Activated CD8-positive, alpha-beta memory T cell treated with anti-CD3 and anti-CD28 coated beads for 36 hours (primary cell): ENCODE data around the gene IBTK. TPM values are rescaled to one million over a fixed set of nuclear protein-coding genes. Genes with fewer than 3 reads are reported as not detected.
"Not testable (repeated sequence)": the region's sequence is repeated elsewhere in the genome, so short reads cannot be mapped to it uniquely, and the experiment has no call there.

Source experiments
- CTCF ChIA-PET: fragments of 350-600 bp; sonication (Branson Sonifier 250); formaldehyde crosslinking; loops from one replicate; lab custom pipeline; 2021; ENCODE audit warnings: antibody characterized with exemption; lab: Charles Lee
- POLR2A ChIA-PET: fragments of 350-600 bp; sonication (Branson Sonifier 250); formaldehyde crosslinking; loops from one replicate; lab custom pipeline; 2021; ENCODE audit warnings: antibody characterized with exemption; lab: Charles Lee
- total RNA-seq, 2 experiments: library from RNA; stranded (reverse); gene quantifications; one replicate each; pipeline ENCODE4 v1.2.3, GENCODE V29; 2021

The IBTK gene
- total RNA-seq, 2 experiments from 2014 or later, result 26.1 to 26.6 TPM

GRCh38 chr6:82143041-82143481 is 104.5 kb downstream of the IBTK start:
- ChIA-PET CTCF (no interaction called here), POLR2A (no interaction called here)

DNA sequence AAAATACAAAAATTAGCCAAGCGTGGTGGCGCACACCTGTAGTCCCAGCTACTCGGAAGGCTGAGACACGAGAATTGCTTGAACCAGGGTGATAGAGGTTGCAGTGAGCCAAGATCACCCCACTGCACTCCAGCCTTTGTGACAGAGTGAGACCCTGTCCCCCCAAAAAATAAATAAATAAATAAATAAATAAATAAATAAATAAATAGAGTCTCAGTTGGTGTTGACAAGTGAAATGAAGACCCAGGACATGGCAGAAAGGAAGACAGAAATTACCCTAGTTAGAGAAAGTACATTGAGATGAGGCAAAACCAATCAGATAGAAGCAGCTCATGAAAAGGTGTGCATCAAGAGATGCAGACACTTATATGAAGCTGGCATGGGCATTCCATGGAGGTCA is 105.0 kb downstream of the IBTK start:
- POLR2A ChIA-PET, result no interaction called here
- CTCF ChIA-PET, result no interaction called here

DNA sequence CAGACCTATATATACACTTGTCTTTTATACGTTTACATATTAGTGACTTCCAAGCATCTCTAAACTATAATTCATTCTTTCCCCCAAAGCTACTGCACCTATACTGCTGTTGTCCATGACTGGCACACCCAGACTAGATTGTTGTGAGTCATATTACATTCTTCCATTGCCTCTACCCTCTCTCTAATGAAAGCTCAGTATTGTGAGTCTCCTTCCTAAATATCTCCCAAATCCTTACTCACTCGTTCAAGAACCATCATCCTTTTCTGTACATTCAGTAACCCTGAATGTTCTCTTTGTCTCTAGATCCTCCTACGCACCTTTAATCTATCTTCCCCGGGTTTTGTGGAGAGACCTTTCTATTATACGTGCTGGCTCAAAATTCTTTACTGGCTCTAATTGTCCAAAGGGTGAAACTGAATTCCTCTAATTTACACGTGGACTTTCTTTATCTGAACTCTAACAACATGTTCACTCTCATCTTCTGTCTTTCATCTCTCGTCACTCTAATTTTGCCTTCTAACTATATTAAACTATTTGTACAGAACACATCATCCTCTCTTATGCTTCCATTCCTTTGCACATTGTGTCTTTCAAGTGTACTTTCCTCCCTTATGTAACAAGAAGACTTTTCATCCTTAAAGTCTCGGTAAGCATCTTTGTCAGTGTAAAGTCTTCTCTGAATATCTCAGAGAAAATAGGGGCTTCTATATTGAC is 109.3 kb downstream of the IBTK start:
- ChIA-PET CTCF (no interaction called here), POLR2A (no interaction called here)

DNA sequence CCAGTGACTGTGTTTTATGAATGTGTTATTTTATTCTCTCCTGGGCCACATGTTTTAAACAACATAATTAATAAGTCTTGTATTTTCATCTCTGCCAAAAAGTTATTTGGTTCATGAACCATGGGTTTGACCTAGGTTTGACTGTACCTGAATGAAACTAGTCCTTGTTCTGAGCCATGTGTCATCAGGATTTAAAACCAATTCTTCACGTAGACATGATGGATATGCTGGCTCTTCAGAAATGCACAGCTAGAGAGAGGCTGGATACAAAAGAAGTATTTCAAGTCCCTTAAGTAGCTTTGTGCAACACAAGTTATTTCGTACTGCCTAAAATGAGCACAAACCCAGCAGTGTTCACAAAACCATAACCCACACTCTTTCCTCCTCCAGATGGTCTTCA is 116.1 kb downstream of the IBTK start:
- ChIA-PET POLR2A (no interaction called here), CTCF (no interaction called here)

- CTCF ChIA-PET, result no interaction called here
- POLR2A ChIA-PET, result no interaction called here
These were observed 117.7 kb downstream of the IBTK start for GRCh38 chr6:82129797-82130196.

DNA sequence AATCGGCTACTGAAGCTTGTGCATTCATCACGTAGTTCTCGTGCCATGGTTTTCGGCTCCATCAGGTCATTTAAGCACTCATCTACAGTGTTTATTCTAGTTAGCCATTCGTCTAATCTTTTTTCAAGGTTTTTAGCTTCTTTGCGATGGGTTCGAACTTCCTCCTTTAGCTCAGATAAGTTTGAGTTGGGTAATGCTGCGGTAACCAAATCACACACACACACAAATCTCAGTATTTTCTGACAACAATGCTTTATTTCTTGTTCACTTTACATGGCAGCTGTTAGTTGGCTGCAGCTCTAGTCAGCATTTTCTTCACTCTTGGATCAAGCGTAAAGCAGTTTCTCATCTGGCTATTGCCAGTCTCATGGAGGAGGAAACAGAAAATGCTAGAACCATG is 118.6 kb downstream of the IBTK start:
- CTCF ChIA-PET, POLR2A ChIA-PET: not testable (repeated sequence)

- CTCF ChIA-PET, result no interaction called here
These were observed 123.9 kb downstream of the IBTK start for GRCh38 chr6:82123632-82124031.

More at GRCh38 chr6:82123632-82124031, 123.9 kb downstream of the IBTK start:
- POLR2A ChIA-PET, result no interaction called here

Other genes starting within 250 kb of the IBTK start
- gene TPBG, start 116.1 kb upstream of the IBTK start, total RNA-seq, result under 1 TPM in 1 of 2 experiments, not detected in 1; 0.08 TPM